Muscle layer of colon (tissue), 2 donors: ENCODE measurements around the gene ETFRF1.
A peak's percentile ranks its signal among the peaks of the same experiment; 100 is the strongest.

Experiments
- H3K27ac ChIP-seq: one replicate; pipeline ENCODE4 v1.7.0; 2013; ENCODE audit warnings: low read depth, mild to moderate bottlenecking, low read length, moderate library complexity
- H3K27me3 ChIP-seq, 2 donors: one replicate each; pipeline ENCODE4 v1.7.0; 2013; ENCODE audit warnings: low read length in 2 of 2, mild to moderate bottlenecking in 2 of 2; ENCODE audit not compliant: insufficient read depth in 2 of 2, control insufficient read depth in 1 of 2
- H3K36me3 ChIP-seq: one replicate; pipeline ENCODE4 v1.7.0; 2013; ENCODE audit warnings: mild to moderate bottlenecking, low read length; ENCODE audit not compliant: insufficient read depth
- H3K4me1 ChIP-seq: one replicate; pipeline ENCODE4 v1.7.0; 2013; ENCODE audit warnings: mild to moderate bottlenecking, low read length; ENCODE audit not compliant: insufficient read depth
- H3K4me3 ChIP-seq, 2 donors: one replicate each; pipeline ENCODE4 v1.7.0; 2013; ENCODE audit warnings: low read length in 2 of 2, low read depth in 1 of 2, mild to moderate bottlenecking in 1 of 2, moderate library complexity in 1 of 2
- H3K9ac ChIP-seq: one replicate; pipeline ENCODE4 v1.7.0; 2013; ENCODE audit warnings: low read length
- H3K9me3 ChIP-seq: one replicate; pipeline ENCODE4 v1.7.0; 2013; ENCODE audit warnings: mild to moderate bottlenecking, low read length
- donor health status: abdominal sarcoma.
- donor health status: Adenocarcinoma of cecum.

Gene ETFRF1

GRCh38 chr12:25195056-25195971, at the start of gene ETFRF1, which contains the start of gene DNAI7:
TSS of gene ETFRF1 (plus strand) at chr12:25195237. CDS start at chr12:25203957, 8,720 bp downstream.
TSS of gene DNAI7 (minus strand) at chr12:25195160. CDS start at chr12:25195078, 82 bp downstream.
- H3K36me3 ChIP-seq: peaks cover 3% of the 10 kb centered on the region
- H3K9me3 ChIP-seq: no peaks in the 10 kb centered on the region

GRCh38 chr12:25146686-25147085, 48.4 kb upstream of the ETFRF1 start:
- Histone ChIP-seq H3K9ac (no peak overlapping the region), H3K9me3 (no peaks in the 10 kb centered on the region), H3K27ac (no peak overlapping the region), H3K27me3 (no peaks in the 10 kb centered on the region), H3K4me3 (no peak overlapping the region), H3K4me1 (no peaks in the 10 kb centered on the region), H3K36me3 (no peaks in the 10 kb centered on the region)

More at GRCh38 chr12:25195056-25195971, at the start of gene ETFRF1, which contains the start of gene DNAI7:
- peak within 1 kb of the TSS; percentile 85 for H3K9ac ChIP-seq
- H3K27ac ChIP-seq: peak within 1 kb of the TSS; percentile 90
- peaks cover 18% of the 10 kb centered on the region for H3K4me1 ChIP-seq
- H3K4me3 ChIP-seq: peak within 1 kb of the TSS; percentile 62 to 92
- H3K27me3 ChIP-seq: no peaks in the 10 kb centered on the region

- Histone ChIP-seq H3K36me3 (no peaks in the 10 kb centered on the region), H3K27me3 (no peaks in the 10 kb centered on the region), H3K9ac (no peak overlapping the region), H3K4me1 (no peaks in the 10 kb centered on the region), H3K27ac (no peak overlapping the region), H3K4me3 (no peak overlapping the region), H3K9me3 (no peaks in the 10 kb centered on the region)
Measured at GRCh38 chr12:25151476-25151875, 43.6 kb upstream of the ETFRF1 start.

- no peaks in the 10 kb centered on the region for H3K9me3 ChIP-seq
- no peaks in the 10 kb centered on the region for H3K27me3 ChIP-seq
- no peaks in the 10 kb centered on the region for H3K4me1 ChIP-seq
- H3K27ac ChIP-seq: no peak overlapping the region
- no peak overlapping the region for H3K9ac ChIP-seq
- no peak overlapping the region for H3K4me3 ChIP-seq
- H3K36me3 ChIP-seq: no peaks in the 10 kb centered on the region
Measured at GRCh38 chr12:25152055-25152454, 43.0 kb upstream of the ETFRF1 start.

GRCh38 chr12:25155022-25155576, 39.9 kb upstream of the ETFRF1 start:
- Histone ChIP-seq H3K9ac (no peak overlapping the region), H3K27me3 (no peaks in the 10 kb centered on the region), H3K36me3 (no peaks in the 10 kb centered on the region), H3K9me3 (no peaks in the 10 kb centered on the region), H3K4me1 (no peaks in the 10 kb centered on the region), H3K27ac (no peak overlapping the region), H3K4me3 (no peak overlapping the region)

- no peaks in the 10 kb centered on the region for H3K27me3 ChIP-seq
- H3K4me1 ChIP-seq: no peaks in the 10 kb centered on the region
- no peak overlapping the region for H3K27ac ChIP-seq
- no peaks in the 10 kb centered on the region for H3K36me3 ChIP-seq
- H3K9me3 ChIP-seq: no peaks in the 10 kb centered on the region
- H3K4me3 ChIP-seq: no peak overlapping the region
- no peak overlapping the region for H3K9ac ChIP-seq
Measured at GRCh38 chr12:25156061-25156460, 39.0 kb upstream of the ETFRF1 start.

- Histone ChIP-seq H3K36me3 (no peaks in the 10 kb centered on the region), H3K27ac (no peak overlapping the region), H3K4me1 (no peaks in the 10 kb centered on the region), H3K4me3 (no peak overlapping the region), H3K9me3 (no peaks in the 10 kb centered on the region), H3K27me3 (no peaks in the 10 kb centered on the region), H3K9ac (no peak overlapping the region)
Measured at GRCh38 chr12:25162866-25163265, 32.2 kb upstream of the ETFRF1 start.

GRCh38 chr12:25182765-25183164, 12.3 kb upstream of the ETFRF1 start:
- Histone ChIP-seq H3K27me3 (no peaks in the 10 kb centered on the region), H3K36me3 (no peaks in the 10 kb centered on the region), H3K4me3 (no peak overlapping the region), H3K4me1 (no peaks in the 10 kb centered on the region), H3K9me3 (no peaks in the 10 kb centered on the region), H3K27ac (no peak overlapping the region), H3K9ac (no peak overlapping the region)

- H3K9me3 ChIP-seq: no peaks in the 10 kb centered on the region
- H3K4me1 ChIP-seq: no peaks in the 10 kb centered on the region
- no peaks in the 10 kb centered on the region for H3K27me3 ChIP-seq
- H3K9ac ChIP-seq: no peak overlapping the region
- no peak overlapping the region for H3K4me3 ChIP-seq
- H3K36me3 ChIP-seq: no peaks in the 10 kb centered on the region
- no peak overlapping the region for H3K27ac ChIP-seq
Measured at GRCh38 chr12:25184132-25184531, 10.9 kb upstream of the ETFRF1 start.

GRCh38 chr12:25186038-25186787, 8.8 kb upstream of the ETFRF1 start:
- Histone ChIP-seq H3K4me3 (no peak overlapping the region), H3K4me1 (no peaks in the 10 kb centered on the region), H3K27ac (no peak overlapping the region), H3K36me3 (no peaks in the 10 kb centered on the region), H3K9ac (no peak overlapping the region), H3K27me3 (no peaks in the 10 kb centered on the region), H3K9me3 (no peaks in the 10 kb centered on the region)

GRCh38 chr12:25186788-25187402, 8.1 kb upstream of the ETFRF1 start:
- no peaks in the 10 kb centered on the region for H3K4me1 ChIP-seq
- no peaks in the 10 kb centered on the region for H3K27me3 ChIP-seq
- no peaks in the 10 kb centered on the region for H3K36me3 ChIP-seq
- H3K9me3 ChIP-seq: no peaks in the 10 kb centered on the region
- no peak overlapping the region for H3K27ac ChIP-seq
- H3K4me3 ChIP-seq: no peak overlapping the region
- H3K9ac ChIP-seq: no peak overlapping the region
